ENCODE results near the gene SREK1. TPM values are rescaled to one million over a fixed set of nuclear protein-coding genes. Genes with fewer than 3 reads are reported as not detected.

SREK1 gene
- total RNA-seq, 1 donor from 2014 or later = 65.9 TPM

DNA sequence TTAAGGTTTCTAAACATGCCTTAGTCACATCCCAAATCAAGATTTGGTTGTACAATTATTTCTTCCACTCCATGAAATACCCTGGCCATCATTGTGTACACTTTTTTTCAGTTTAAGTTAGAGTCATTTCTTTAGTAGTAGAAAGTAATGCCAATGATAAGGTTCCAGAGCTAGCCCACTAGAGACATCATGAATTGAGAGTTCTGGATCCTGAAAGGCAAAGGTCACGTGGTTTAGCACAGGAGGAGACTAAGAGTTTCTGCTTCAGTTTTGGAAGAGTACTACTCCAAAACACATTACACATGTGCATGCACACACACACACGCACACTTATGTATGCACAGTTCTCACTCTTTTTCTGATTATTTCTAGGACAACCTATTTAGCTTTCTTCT lies 4.8 kb upstream of the SREK1 start:
- no peak overlapping the region for H3K4me3 ChIP-seq
- H3K36me3 ChIP-seq = no peaks in the 10 kb centered on the region
- H3K4me1 ChIP-seq = peaks cover 5% of the 10 kb centered on the region
- H3K27ac ChIP-seq = no peak overlapping the region
- TF ChIP-seq CTCF (IDR thresholded peaks at IDR 0.05) = no peak
- H3K27me3 ChIP-seq = no peaks in the 10 kb centered on the region
- DNase-seq (no peak), ATAC-seq (no peak)
- H3K9me3 ChIP-seq = no peaks in the 10 kb centered on the region
- intact Hi-C loops (cut with DNase I) = no loop called here

DNA sequence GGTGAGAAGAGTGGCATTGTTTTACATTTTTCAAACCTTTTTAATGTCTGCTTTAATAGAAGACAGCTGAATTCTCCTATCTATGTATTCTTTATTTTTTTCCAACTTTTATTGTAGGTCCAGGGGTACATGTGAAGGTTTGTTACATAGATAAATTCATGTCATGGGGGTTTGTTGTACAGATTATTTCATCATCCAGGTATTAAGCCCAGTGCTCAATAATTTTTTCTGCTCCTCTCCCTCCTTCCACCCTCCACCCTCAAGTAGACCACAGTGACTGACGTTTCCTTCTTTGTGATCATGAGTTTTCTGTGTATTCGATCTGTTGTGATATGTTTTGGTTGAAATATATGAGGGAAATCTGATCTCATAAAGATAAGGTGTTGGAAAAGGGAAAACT lies 1.7 kb upstream of the SREK1 start:
- Histone ChIP-seq H3K4me1 (peaks cover 24% of the 10 kb centered on the region), H3K9me3 (no peaks in the 10 kb centered on the region), H3K4me3 (no peak overlapping the region), H3K27ac (no peak overlapping the region), H3K27me3 (no peaks in the 10 kb centered on the region), H3K36me3 (no peaks in the 10 kb centered on the region)
- DNase-seq = no peak
- no peak for TF ChIP-seq CTCF (IDR thresholded peaks at IDR 0.05)
- ATAC-seq = no peak
- intact Hi-C loops (cut with DNase I) = no loop called here

DNA sequence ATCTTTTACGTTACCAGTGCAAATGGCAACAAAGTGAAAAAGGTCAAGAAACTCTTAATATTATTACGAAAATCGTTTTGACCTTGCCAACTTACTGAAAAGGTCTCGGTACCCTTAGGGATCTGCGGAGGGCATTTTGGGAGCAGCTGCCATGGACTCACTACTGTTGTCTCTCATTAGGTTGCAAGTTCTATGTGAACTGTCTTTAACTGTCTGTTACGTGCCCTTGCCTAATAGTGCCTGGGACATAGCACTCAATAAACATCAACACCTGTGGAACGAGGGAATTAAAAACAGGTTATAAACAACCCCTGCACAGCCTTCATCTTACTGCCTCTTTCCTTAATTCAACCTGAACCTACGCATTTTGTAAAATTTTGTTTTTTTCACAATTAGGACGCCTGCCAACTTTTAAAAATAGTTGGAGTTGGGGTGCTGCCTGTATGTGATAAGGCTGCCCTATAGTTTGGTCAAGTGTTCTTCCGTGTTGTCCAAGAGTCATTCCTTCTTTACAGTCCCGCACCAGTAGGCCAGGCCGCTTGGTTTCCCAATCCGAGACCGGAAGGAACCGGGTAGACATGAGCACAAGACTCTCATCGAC lies 527 bp upstream of the SREK1 start:
- H3K4me3 ChIP-seq = peak overlapping the region; percentile 87
- peak overlapping the region; percentile 99 for H3K27ac ChIP-seq
- H3K36me3 ChIP-seq = no peaks in the 10 kb centered on the region
- no peak for ATAC-seq
- TF ChIP-seq CTCF (IDR thresholded peaks at IDR 0.05) = no peak
- no peaks in the 10 kb centered on the region for H3K27me3 ChIP-seq
- intact Hi-C loops (cut with DNase I) = no loop called here
- H3K9me3 ChIP-seq = no peaks in the 10 kb centered on the region
- DNase-seq = no peak
- H3K4me1 ChIP-seq = peaks cover 32% of the 10 kb centered on the region

GRCh38 chr5:66144834-66145390 lies 812 bp downstream of the SREK1 start:
- peak overlapping the region; percentile 99 for H3K27ac ChIP-seq
- peaks cover 32% of the 10 kb centered on the region for H3K4me1 ChIP-seq
- no peaks in the 10 kb centered on the region for H3K9me3 ChIP-seq
- H3K4me3 ChIP-seq = peak overlapping the region; percentile 87
- intact Hi-C loops (cut with DNase I) = no loop called here
- ATAC-seq = peak; percentile 68
- no peak for DNase-seq
- no peaks in the 10 kb centered on the region for H3K36me3 ChIP-seq
- H3K27me3 ChIP-seq = no peaks in the 10 kb centered on the region
- no peak for TF ChIP-seq CTCF (IDR thresholded peaks at IDR 0.05)

DNA sequence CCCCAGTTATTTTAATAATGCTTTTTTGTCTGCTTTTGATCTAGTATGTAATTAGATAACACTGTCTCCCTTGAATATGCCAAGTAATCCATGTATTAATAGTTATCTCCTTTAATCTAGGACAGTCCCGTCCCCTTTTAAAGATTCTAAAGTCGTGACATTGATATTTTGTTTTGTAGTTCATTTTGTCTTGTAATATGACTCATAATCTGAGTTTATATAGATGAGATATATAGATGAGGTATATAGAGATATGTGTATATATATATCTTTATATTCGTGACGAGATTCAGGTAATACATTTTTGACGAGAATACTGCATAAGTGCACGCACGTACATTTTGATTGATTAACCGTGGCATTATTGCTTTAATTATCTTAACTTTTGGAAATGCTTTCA lies 1.6 kb downstream of the SREK1 start:
- intact Hi-C loops (cut with DNase I) = no loop called here
- H3K4me3 ChIP-seq = peak overlapping the region; percentile 87
- peaks cover 32% of the 10 kb centered on the region for H3K4me1 ChIP-seq
- H3K36me3 ChIP-seq = no peaks in the 10 kb centered on the region
- ATAC-seq (no peak), DNase-seq (no peak)
- no peak for TF ChIP-seq CTCF (IDR thresholded peaks at IDR 0.05)
- peak overlapping the region; percentile 99 for H3K27ac ChIP-seq
- H3K9me3 ChIP-seq = no peaks in the 10 kb centered on the region
- no peaks in the 10 kb centered on the region for H3K27me3 ChIP-seq
